Measurements from ENCODE around the gene RDH5. TPM values are rescaled to one million over a fixed set of nuclear protein-coding genes. Genes with fewer than 3 reads are reported as not detected.

Gene RDH5
- total RNA-seq, 1 donor from 2014 or later = 9.7 TPM

GRCh38 chr12:55696796-55697462, 23.3 kb upstream of the RDH5 start:
- H3K27ac Mint-ChIP-seq = no peak overlapping the region
- H3K4me1 Mint-ChIP-seq (ENCODE audit: low read depth) = no peaks in the 10 kb centered on the region
- H3K4me3 Mint-ChIP-seq (ENCODE audit: low read depth) = no peak overlapping the region
- H3K9me3 Mint-ChIP-seq (ENCODE audit: low read depth) = no peaks in the 10 kb centered on the region
- no peak for DNase-seq (ENCODE audit: low spot score, unreplicated experiment)
- TF ChIP-seq CTCF (IDR thresholded peaks at IDR 0.05; ENCODE audit: unreplicated experiment) = no peak
- H3K36me3 Mint-ChIP-seq (ENCODE audit: insufficient read depth) = no peaks in the 10 kb centered on the region
- peaks cover 31% of the 10 kb centered on the region for H3K27me3 Mint-ChIP-seq

GRCh38 chr12:55697686-55698085, 22.5 kb upstream of the RDH5 start:
- peaks cover 35% of the 10 kb centered on the region for H3K27me3 Mint-ChIP-seq
- DNase-seq (ENCODE audit: low spot score, unreplicated experiment) = no peak

GRCh38 chr12:55698241-55698955, 21.8 kb upstream of the RDH5 start:
- H3K36me3 Mint-ChIP-seq (ENCODE audit: insufficient read depth) = no peaks in the 10 kb centered on the region
- peaks cover 42% of the 10 kb centered on the region for H3K27me3 Mint-ChIP-seq
- DNase-seq (ENCODE audit: low spot score, unreplicated experiment) = no peak
- H3K4me3 Mint-ChIP-seq (ENCODE audit: low read depth) = no peak overlapping the region
- no peaks in the 10 kb centered on the region for H3K9me3 Mint-ChIP-seq (ENCODE audit: low read depth)
- no peak for TF ChIP-seq CTCF (IDR thresholded peaks at IDR 0.05; ENCODE audit: unreplicated experiment)
- H3K27ac Mint-ChIP-seq = no peak overlapping the region
- H3K4me1 Mint-ChIP-seq (ENCODE audit: low read depth) = no peaks in the 10 kb centered on the region

More at GRCh38 chr12:55697686-55698085, 22.5 kb upstream of the RDH5 start:
- H3K4me1 Mint-ChIP-seq (ENCODE audit: low read depth) = no peaks in the 10 kb centered on the region
- H3K9me3 Mint-ChIP-seq (ENCODE audit: low read depth) = no peaks in the 10 kb centered on the region
- TF ChIP-seq CTCF (IDR thresholded peaks at IDR 0.05; ENCODE audit: unreplicated experiment) = no peak
- no peak overlapping the region for H3K4me3 Mint-ChIP-seq (ENCODE audit: low read depth)
- no peaks in the 10 kb centered on the region for H3K36me3 Mint-ChIP-seq (ENCODE audit: insufficient read depth)
- H3K27ac Mint-ChIP-seq = no peak overlapping the region

GRCh38 chr12:55698965-55699364, 21.2 kb upstream of the RDH5 start:
- peaks cover 47% of the 10 kb centered on the region for H3K27me3 Mint-ChIP-seq
- H3K36me3 Mint-ChIP-seq (ENCODE audit: insufficient read depth) = no peaks in the 10 kb centered on the region
- no peak overlapping the region for H3K27ac Mint-ChIP-seq
- H3K9me3 Mint-ChIP-seq (ENCODE audit: low read depth) = no peaks in the 10 kb centered on the region
- no peak for DNase-seq (ENCODE audit: low spot score, unreplicated experiment)
- no peaks in the 10 kb centered on the region for H3K4me1 Mint-ChIP-seq (ENCODE audit: low read depth)
- no peak overlapping the region for H3K4me3 Mint-ChIP-seq (ENCODE audit: low read depth)
- TF ChIP-seq CTCF (IDR thresholded peaks at IDR 0.05; ENCODE audit: unreplicated experiment) = no peak

- no peak for TF ChIP-seq CTCF (IDR thresholded peaks at IDR 0.05; ENCODE audit: unreplicated experiment)
- Mint-ChIP-seq H3K4me3 (ENCODE audit: low read depth) (no peak overlapping the region), H3K27ac (no peak overlapping the region), H3K36me3 (ENCODE audit: insufficient read depth) (no peaks in the 10 kb centered on the region), H3K9me3 (ENCODE audit: low read depth) (no peaks in the 10 kb centered on the region), H3K27me3 (peaks cover 53% of the 10 kb centered on the region), H3K4me1 (ENCODE audit: low read depth) (peaks cover under 1% of the 10 kb centered on the region)
- DNase-seq (ENCODE audit: low spot score, unreplicated experiment) = no peak
Observed at GRCh38 chr12:55699471-55700055, 20.6 kb upstream of the RDH5 start.

All from progenitor cell of endocrine pancreas (in vitro differentiated cells).